Activated naive CD4-positive, alpha-beta T cell treated with anti-CD3 and anti-CD28 coated beads for 36 hours (primary cell): ENCODE results near the gene PRKCB. TPM values are rescaled to one million over a fixed set of nuclear protein-coding genes. Genes with fewer than 3 reads are reported as not detected.
A peak's percentile ranks its signal among the peaks of the same experiment; 100 is the strongest.
"Not testable (repeated sequence)": the region's sequence is repeated elsewhere in the genome, so short reads cannot be mapped to it uniquely, and the experiment has no call there.

Experiments used
- CTCF ChIA-PET: fragments of 350-600 bp; sonication (Branson Sonifier 250); formaldehyde crosslinking; loops from one replicate; lab custom pipeline; 2021; ENCODE audit warnings: antibody characterized with exemption; lab: Charles Lee
- DNase-seq: peaks from one replicate; pipeline ENCODE4 v3.0.0-alpha.2; 2020
- H3K27ac Mint-ChIP-seq: one replicate; pipeline ENCODE4 v1.8.0; 2021; ENCODE audit warnings: mild to moderate bottlenecking, mixed read lengths
- H3K27me3 Mint-ChIP-seq: one replicate; pipeline ENCODE4 v1.8.0; 2021; ENCODE audit warnings: low read depth, mixed read lengths
- H3K36me3 Mint-ChIP-seq: one replicate; pipeline ENCODE4 v1.8.0; 2021; ENCODE audit warnings: low read depth, mixed read lengths
- H3K4me1 Mint-ChIP-seq: one replicate; pipeline ENCODE4 v1.8.0; 2021; ENCODE audit warnings: low read depth, mixed read lengths
- H3K4me3 Mint-ChIP-seq: one replicate; pipeline ENCODE4 v1.8.0; 2021; ENCODE audit warnings: mild to moderate bottlenecking, moderate library complexity, mixed read lengths
- H3K9me3 Mint-ChIP-seq: one replicate; pipeline ENCODE4 v1.8.0; 2021; ENCODE audit warnings: mixed read lengths
- intact Hi-C: fragments of 100-400 bp; cut with micrococcal nuclease; formaldehyde crosslinking; loops from one replicate; pipeline ENCODE4 v1.15.1; 2023
- total RNA-seq, 2 experiments: library from RNA; stranded (reverse); gene quantifications; one replicate each; pipeline ENCODE4 v1.2.3, GENCODE V29; 2021

PRKCB gene
- total RNA-seq, 2 experiments from 2014 or later = 37.1 to 38.9 TPM

DNA sequence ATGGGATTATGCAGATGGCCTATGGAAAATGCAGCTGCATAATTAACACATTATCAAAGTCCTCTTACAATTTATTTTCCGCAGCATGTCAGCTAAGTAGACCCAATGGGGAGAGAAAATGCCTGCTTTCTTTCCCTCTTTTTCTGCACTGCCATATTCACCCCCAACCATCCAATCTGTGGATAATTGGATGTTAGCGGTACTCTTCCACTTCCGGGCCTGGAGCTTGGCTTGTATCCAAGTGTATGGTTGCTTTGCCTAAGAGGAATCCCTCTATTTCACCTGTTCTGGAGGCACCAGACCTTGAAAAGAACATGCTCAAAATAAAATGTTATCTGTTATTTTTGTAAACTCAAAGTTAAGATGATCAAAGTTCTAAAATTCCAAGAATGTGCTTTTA, 379.2 kb downstream of the PRKCB start:
- Mint-ChIP-seq H3K27ac (no peak overlapping the region), H3K27me3 (no peaks in the 10 kb centered on the region), H3K4me3 (no peak overlapping the region), H3K36me3 (peaks cover 22% of the 10 kb centered on the region), H3K4me1 (no peaks in the 10 kb centered on the region), H3K9me3 (no peaks in the 10 kb centered on the region)
- no peak for DNase-seq
- intact Hi-C loops = no loop called here
- CTCF ChIA-PET = no interaction called here

DNA sequence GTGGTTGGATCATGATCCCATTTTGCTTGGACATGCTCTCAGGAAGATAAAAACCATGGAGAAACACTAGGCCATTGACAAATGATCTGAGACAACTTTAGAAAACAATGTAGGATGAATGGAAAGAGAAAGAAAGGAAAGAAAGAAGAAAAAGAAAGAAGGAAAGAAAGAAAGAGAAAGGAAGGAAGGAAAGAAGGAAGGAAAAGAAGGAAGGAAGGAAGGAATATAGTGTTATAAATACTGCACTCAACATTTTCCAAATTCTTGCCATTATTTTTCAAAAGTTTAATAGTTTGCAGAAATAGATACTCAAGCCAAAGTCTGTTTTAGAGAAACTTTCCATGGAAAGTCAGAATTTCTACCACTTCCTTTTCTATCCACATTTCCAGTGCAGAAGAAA, 381.2 kb downstream of the PRKCB start:
- no peak overlapping the region for H3K27ac Mint-ChIP-seq
- intact Hi-C loops = no loop called here

GRCh38 chr16:24217461-24217860, 381.7 kb downstream of the PRKCB start:
- Mint-ChIP-seq H3K27me3 (no peaks in the 10 kb centered on the region), H3K27ac (no peak overlapping the region), H3K9me3 (peaks cover 4% of the 10 kb centered on the region), H3K4me3 (no peak overlapping the region), H3K4me1 (no peaks in the 10 kb centered on the region), H3K36me3 (peaks cover 21% of the 10 kb centered on the region)
- no peak for DNase-seq
- intact Hi-C loops = no loop called here
- CTCF ChIA-PET = no interaction called here

More for the DNA sequence above, 381.2 kb downstream of the PRKCB start:
- no peak overlapping the region for H3K4me3 Mint-ChIP-seq
- no peak for DNase-seq
- no peaks in the 10 kb centered on the region for H3K9me3 Mint-ChIP-seq
- H3K36me3 Mint-ChIP-seq = peaks cover 21% of the 10 kb centered on the region
- CTCF ChIA-PET = no interaction called here
- H3K4me1 Mint-ChIP-seq = no peaks in the 10 kb centered on the region
- no peaks in the 10 kb centered on the region for H3K27me3 Mint-ChIP-seq

DNA sequence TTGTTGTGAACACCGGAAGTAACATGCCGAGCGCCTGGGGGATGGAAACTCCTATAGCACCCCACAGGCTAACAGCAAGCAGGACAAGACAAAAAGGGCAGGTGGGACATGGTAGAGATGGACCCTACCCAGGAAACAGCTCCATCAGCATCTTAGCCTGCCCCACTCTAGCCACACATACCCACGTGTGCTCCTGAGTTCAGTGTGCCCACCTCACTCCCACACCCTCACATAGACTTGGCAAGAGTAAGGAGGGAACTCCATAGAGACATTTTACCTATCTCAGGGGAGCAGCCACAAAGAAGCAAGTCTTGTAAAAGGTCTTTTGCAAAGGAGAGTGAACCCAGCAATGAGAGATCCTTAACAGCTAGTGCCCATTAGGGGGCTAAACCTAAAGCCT, 382.5 kb downstream of the PRKCB start:
- Mint-ChIP-seq H3K4me3 (no peak overlapping the region), H3K27ac (no peak overlapping the region), H3K4me1 (no peaks in the 10 kb centered on the region), H3K9me3 (peaks cover 4% of the 10 kb centered on the region), H3K36me3 (peaks cover 24% of the 10 kb centered on the region), H3K27me3 (no peaks in the 10 kb centered on the region)
- CTCF ChIA-PET = interaction anchor here (0.6 kb wide), 1 partner anchor 18 kb away, joined by 3 read pairs; no protein-coding TSS in a partner anchor
- intact Hi-C loops = no loop called here
- DNase-seq = no peak

DNA sequence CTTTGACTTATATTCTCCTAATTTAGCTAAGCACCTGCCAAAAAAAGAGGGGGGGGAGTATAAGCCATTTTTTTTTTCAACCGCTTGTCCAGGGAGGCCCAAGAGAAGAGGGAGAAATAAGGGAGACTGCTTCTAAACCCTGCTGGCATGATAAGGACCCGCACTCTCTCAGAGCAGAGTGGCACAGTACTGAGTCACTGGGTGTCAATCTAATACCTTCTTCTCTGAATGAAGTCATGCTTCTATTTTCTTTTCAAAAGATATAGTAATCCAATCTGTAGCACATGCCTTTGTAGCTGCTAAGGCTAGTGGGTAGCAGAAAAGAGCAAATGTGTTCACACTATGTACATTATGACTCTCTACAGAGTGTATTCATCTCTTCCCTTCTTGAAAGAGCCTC, 385.4 kb downstream of the PRKCB start:
- DNase-seq = no peak
- intact Hi-C loops = no loop called here
- H3K27me3 Mint-ChIP-seq = no peaks in the 10 kb centered on the region
- H3K9me3 Mint-ChIP-seq = peaks cover 7% of the 10 kb centered on the region
- no peaks in the 10 kb centered on the region for H3K4me1 Mint-ChIP-seq
- H3K4me3 Mint-ChIP-seq = no peak overlapping the region
- H3K27ac Mint-ChIP-seq = no peak overlapping the region
- CTCF ChIA-PET = interaction anchor here (1.1 to 1.5 kb wide), 2 partner anchors 31 to 151 kb away, joined by 3 to 7 read pairs; no protein-coding TSS in a partner anchor
- H3K36me3 Mint-ChIP-seq = peaks cover 14% of the 10 kb centered on the region

DNA sequence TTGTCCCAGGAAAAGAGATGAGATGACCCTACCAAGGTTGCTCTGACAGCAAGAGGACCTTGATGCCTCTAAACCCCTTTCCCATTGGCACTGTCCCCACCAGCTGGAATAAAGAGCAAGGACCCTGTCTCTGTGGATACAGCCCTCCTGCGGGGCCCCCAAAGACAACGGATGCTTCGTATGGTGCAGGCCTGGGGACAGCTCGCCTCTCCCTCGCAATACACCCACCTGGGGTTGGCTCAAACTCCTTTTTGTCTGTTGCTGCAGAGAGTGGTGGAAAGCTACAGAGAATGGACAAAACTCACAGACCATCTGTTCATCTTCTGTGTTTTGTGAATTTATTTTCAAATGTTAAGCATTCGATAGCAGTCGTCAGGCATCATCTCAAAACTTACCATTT, 392.7 kb downstream of the PRKCB start:
- no peak overlapping the region for H3K4me3 Mint-ChIP-seq
- H3K27ac Mint-ChIP-seq = no peak overlapping the region
- no peaks in the 10 kb centered on the region for H3K36me3 Mint-ChIP-seq
- intact Hi-C loops = no loop called here
- CTCF ChIA-PET = interaction anchor here (1.8 kb wide), 1 partner anchor 25 kb away, joined by 5 read pairs; no protein-coding TSS in a partner anchor
- no peak for DNase-seq
- H3K9me3 Mint-ChIP-seq = peaks cover 1% of the 10 kb centered on the region
- no peaks in the 10 kb centered on the region for H3K4me1 Mint-ChIP-seq
- peaks cover 4% of the 10 kb centered on the region for H3K27me3 Mint-ChIP-seq

DNA sequence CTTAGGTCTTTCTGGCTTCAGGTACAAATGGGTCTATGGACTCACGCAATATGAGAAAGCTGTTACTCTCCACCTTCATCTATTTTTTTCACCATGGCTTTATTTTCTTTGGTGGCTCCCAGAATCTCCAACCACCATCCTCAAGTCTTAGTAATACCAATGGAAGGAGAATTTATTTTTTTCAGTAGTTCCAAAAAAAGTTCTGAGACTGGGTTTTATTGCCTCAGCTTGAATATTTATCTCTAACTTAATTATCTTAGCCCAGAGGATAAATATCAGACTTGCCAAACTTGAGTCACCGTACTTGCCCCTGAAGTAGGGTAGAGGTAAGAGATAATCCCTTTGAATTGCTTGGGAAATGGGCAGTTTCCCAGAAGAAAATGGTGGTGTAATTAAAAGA, 397.2 kb downstream of the PRKCB start:
- Mint-ChIP-seq H3K9me3 (peaks cover 3% of the 10 kb centered on the region), H3K36me3 (no peaks in the 10 kb centered on the region), H3K27ac (no peak overlapping the region), H3K4me1 (no peaks in the 10 kb centered on the region), H3K4me3 (no peak overlapping the region), H3K27me3 (peaks cover 6% of the 10 kb centered on the region)
- no peak for DNase-seq
- intact Hi-C loops = no loop called here
- CTCF ChIA-PET = no interaction called here

DNA sequence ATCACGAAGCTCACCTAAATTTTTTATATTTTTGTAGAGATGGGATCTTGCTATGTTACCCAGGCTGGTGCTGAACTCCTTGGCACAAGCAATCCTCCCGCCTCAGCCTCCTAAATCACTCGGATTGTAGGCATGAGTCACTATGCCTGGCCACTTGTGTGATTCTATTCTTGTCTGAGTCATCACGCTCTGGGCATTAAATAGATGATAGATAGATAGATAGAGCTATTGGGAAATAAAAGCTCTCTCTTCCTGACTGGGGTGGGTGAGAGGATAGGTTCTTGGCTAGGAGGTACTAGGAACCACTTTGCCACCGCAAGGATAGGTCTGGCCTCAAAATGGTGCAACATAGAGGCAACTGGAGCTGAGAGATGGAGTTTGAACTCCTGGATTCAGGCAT, 399.0 kb downstream of the PRKCB start:
- H3K27ac Mint-ChIP-seq = no peak overlapping the region
- H3K9me3 Mint-ChIP-seq = peaks cover 16% of the 10 kb centered on the region
- intact Hi-C loops = no loop called here
- DNase-seq = no peak
- peaks cover 6% of the 10 kb centered on the region for H3K27me3 Mint-ChIP-seq
- H3K4me1 Mint-ChIP-seq = no peaks in the 10 kb centered on the region
- no peak overlapping the region for H3K4me3 Mint-ChIP-seq
- CTCF ChIA-PET = interaction anchor here (0.6 to 1.2 kb wide), 2 partner anchors 18 to 29 kb away, joined by 3 to 4 read pairs; no protein-coding TSS in a partner anchor
- H3K36me3 Mint-ChIP-seq = no peaks in the 10 kb centered on the region

DNA sequence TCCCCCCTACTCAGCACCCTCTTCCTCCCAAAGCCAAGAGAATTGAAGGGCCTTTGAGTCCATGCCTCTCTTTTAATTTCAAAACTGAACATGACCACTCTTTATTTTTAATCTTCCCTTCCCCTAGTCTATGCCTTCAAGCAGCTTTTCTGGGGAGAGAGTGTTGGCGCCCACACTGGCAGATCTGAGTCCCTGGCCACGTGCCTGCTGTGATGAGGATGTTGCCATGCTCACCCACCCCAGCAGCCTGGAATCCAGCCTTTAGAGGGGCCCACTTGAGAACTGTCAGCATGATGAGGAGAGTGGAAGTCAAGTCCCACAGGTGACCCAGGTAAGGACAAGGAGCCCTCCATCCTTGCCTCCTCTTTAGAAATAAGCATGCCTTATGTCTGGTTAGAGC, 400.0 kb downstream of the PRKCB start:
- CTCF ChIA-PET = interaction anchor here (1.2 kb wide), 1 partner anchor 17 kb away, joined by 3 read pairs; no protein-coding TSS in a partner anchor
- H3K9me3 Mint-ChIP-seq = peaks cover 18% of the 10 kb centered on the region
- no peak overlapping the region for H3K4me3 Mint-ChIP-seq
- H3K27me3 Mint-ChIP-seq = peaks cover 8% of the 10 kb centered on the region
- intact Hi-C loops = no loop called here
- H3K36me3 Mint-ChIP-seq = no peaks in the 10 kb centered on the region
- H3K27ac Mint-ChIP-seq = no peak overlapping the region
- DNase-seq = no peak
- no peaks in the 10 kb centered on the region for H3K4me1 Mint-ChIP-seq

GRCh38 chr16:24238846-24239245, 403.1 kb downstream of the PRKCB start:
- H3K27me3 Mint-ChIP-seq = peaks cover 10% of the 10 kb centered on the region
- intact Hi-C loops, H3K4me1 Mint-ChIP-seq, H3K27ac Mint-ChIP-seq, H3K36me3 Mint-ChIP-seq, DNase-seq, H3K4me3 Mint-ChIP-seq: not testable (repeated sequence)
- CTCF ChIA-PET = interaction anchor here (0.6 to 1.4 kb wide), 2 partner anchors 168 to 219 kb away, joined by 3 read pairs; no protein-coding TSS in a partner anchor
- H3K9me3 Mint-ChIP-seq = peaks cover 18% of the 10 kb centered on the region

GRCh38 chr16:24246911-24247607, 411.3 kb downstream of the PRKCB start:
- intact Hi-C loops = no loop called here
- CTCF ChIA-PET = no interaction called here
- no peak overlapping the region for H3K4me3 Mint-ChIP-seq

DNA sequence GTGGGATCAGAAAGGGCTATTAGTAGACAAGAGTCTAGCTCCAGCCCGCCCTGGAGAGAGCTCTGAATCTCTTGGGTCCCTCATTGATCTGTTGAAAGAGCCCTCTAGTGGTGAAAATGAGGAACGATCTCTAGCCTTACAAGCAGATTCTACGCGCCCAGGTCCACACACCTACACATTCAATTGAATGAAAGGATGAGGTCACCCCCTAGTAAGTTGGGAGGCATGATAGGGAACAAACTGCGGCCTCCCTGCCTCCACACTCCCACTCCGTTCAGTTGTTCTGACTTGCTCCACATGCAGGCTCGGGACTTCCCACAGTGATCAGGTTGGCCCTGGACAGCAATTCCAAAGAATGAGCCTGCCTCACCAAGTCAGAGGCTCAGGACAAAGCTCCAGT, 417.4 kb downstream of the PRKCB start:
- Mint-ChIP-seq H3K27me3 (peaks cover 44% of the 10 kb centered on the region), H3K27ac (no peak overlapping the region), H3K36me3 (no peaks in the 10 kb centered on the region), H3K9me3 (no peaks in the 10 kb centered on the region), H3K4me3 (no peak overlapping the region), H3K4me1 (peaks cover 3% of the 10 kb centered on the region)
- peak; percentile 43 for DNase-seq
- intact Hi-C loops = loop anchor here (1.0 to 5.0 kb wide), 4 partner anchors 182 to 516 kb away; no protein-coding TSS in a partner anchor
- CTCF ChIA-PET = interaction anchor here (0.6 to 3.2 kb wide), 38 partner anchors 9 to 523 kb away, joined by 3 to 43 read pairs (median 4); no protein-coding TSS in a partner anchor

More at GRCh38 chr16:24246911-24247607, 411.3 kb downstream of the PRKCB start:
- no peaks in the 10 kb centered on the region for H3K9me3 Mint-ChIP-seq
- no peaks in the 10 kb centered on the region for H3K4me1 Mint-ChIP-seq
- no peak for DNase-seq
- H3K36me3 Mint-ChIP-seq = no peaks in the 10 kb centered on the region
- no peak overlapping the region for H3K27ac Mint-ChIP-seq
- H3K27me3 Mint-ChIP-seq = peaks cover 20% of the 10 kb centered on the region
